ENCODE measurements around the gene PTPRE.

The PTPRE gene

DNA sequence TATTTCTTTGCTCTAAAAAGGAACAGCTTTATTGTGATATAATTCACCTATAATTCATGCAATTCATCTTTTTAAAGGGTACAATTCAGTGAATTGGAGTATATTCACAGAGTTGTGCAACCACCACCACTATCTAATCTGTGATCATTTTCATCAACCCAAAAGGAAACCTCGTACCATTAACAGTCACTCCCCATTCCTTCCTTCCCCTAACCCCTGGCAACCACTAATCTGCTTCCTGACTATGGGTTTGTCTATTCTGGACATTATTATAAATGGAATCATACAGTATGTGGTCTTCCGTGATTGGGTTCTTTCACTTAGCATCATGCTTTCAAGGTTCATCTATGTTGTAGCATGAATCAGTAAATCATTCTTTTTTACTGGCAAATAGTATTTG lies 167.0 kb downstream of the PTPRE start:
- no peak for TF ChIP-seq CTCF (IDR thresholded peaks at IDR 0.05; ENCODE audit: insufficient read depth, missing control alignments)
- FAIRE-seq: no peak
- DNase-seq (ENCODE audit: insufficient read length, low spot score): no peak

- FAIRE-seq: no peak
- no peak for TF ChIP-seq CTCF (IDR thresholded peaks at IDR 0.05; ENCODE audit: insufficient read depth, missing control alignments)
- DNase-seq (ENCODE audit: insufficient read length, low spot score): no peak
Measured at GRCh38 chr10:128074589-128074988, 167.7 kb downstream of the PTPRE start.

DNA sequence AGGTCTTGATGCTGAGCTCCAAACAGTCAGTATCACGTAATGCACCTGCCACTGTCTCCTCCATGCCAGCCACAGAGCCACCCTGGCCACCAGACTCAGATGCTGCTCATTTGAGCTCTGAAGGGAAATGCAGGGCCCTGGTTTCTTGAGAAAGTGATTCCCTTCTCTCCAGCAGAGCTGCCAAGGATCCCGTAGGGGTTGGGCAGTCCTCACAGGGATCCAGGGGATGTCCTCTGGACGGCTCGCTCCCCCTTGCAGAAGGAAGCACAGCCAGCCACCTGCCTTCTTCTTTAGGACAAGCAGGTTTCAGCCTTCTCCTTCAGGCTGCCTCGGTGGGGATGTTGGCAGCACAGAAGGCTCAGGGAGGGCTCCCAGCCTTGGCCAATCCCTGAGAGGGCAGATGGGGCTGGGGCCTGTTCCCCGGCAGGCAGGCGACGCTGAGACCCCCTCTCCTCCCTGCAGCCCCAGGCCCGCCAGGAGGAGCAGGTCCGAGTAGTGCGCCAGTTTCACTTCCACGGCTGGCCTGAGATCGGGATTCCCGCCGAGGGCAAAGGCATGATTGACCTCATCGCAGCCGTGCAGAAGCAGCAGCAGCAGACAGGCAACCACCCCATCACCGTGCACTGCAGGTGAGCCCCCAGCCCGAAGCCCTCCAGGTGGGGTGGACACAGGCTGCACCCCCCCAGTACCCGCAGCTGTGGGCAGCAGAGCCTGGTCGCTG lies 170.4 kb downstream of the PTPRE start:
- no peak for DNase-seq (ENCODE audit: insufficient read length, low spot score)
- FAIRE-seq: no peak
- no peak for TF ChIP-seq CTCF (IDR thresholded peaks at IDR 0.05; ENCODE audit: insufficient read depth, missing control alignments)

DNA sequence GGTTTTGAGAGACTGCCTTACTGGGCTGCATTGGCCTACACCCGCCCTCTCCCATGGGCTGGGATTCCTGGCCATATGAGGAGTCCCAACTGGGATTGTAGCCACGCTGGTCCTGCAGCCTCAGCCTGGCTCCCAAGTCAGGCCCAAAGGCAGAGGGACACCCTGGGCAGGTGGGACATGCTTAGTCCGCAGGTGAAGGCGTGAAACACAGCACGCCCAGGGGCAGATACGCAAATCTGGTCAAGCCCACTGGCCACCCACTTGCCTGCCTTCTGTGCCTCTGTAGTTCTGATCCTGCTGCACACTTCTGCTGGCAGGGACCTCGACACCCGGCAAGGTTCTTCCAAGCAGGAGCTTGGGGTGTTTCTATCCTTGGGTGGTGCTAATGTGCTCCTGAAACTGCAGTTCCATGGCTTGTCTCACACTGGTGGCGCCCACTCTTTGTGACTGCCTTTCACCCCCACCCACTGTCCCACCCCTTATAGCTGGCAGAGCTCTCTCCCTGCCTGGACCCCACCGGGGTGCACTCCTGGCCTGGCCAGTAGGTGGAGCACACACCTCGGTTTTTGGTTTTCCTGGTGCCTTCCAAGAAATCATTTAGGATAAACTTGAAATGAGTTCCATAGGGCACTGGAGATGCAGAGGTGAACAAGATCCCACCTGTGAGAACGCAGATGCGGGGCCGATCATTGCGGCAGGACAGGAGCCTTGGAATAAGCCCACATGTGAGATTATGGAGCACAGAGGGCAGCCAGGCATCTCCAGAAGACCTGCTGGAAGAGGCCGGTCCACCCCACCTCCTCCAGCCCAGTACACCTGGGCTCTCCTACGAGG lies 171.4 kb downstream of the PTPRE start:
- FAIRE-seq: no peak

GRCh38 chr10:128080231-128080630 lies 173.3 kb downstream of the PTPRE start:
- TF ChIP-seq CTCF (IDR thresholded peaks at IDR 0.05; ENCODE audit: insufficient read depth, missing control alignments): no peak
- no peak for FAIRE-seq
- no peak for DNase-seq (ENCODE audit: insufficient read length, low spot score)

More for the DNA sequence above, 171.4 kb downstream of the PTPRE start:
- peak; percentile 35 for DNase-seq (ENCODE audit: insufficient read length, low spot score)
- TF ChIP-seq CTCF (IDR thresholded peaks at IDR 0.05; ENCODE audit: insufficient read depth, missing control alignments): peak; percentile 83

DNA sequence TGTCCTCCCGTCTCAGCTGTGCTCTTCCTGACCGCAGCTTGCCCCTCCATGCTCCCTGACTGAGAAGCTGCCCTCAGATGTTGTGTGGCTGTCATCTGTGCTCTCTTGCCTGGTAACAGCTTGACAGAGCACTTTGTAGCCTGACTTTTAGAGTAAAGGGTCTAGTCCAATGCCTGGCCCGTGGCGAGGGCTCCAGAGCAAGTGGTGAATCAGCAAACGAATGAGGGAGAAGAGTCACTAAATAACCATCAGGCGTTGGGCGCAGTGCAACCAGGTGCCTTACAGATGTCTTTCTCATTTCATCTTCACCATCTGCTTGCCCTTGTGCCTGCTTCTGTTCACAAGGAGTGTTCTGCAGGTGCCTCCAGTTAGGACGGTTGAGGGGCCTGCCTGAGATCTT lies 173.7 kb downstream of the PTPRE start:
- no peak for TF ChIP-seq CTCF (IDR thresholded peaks at IDR 0.05; ENCODE audit: insufficient read depth, missing control alignments)
- no peak for FAIRE-seq

GRCh38 chr10:128081222-128081621 lies 174.3 kb downstream of the PTPRE start:
- FAIRE-seq: no peak

More for the DNA sequence above, 173.7 kb downstream of the PTPRE start:
- DNase-seq (ENCODE audit: insufficient read length, low spot score): no peak

More at GRCh38 chr10:128081222-128081621, 174.3 kb downstream of the PTPRE start:
- no peak for DNase-seq (ENCODE audit: insufficient read length, low spot score)
- no peak for TF ChIP-seq CTCF (IDR thresholded peaks at IDR 0.05; ENCODE audit: insufficient read depth, missing control alignments)
